GM10847 (cell line): Measurements from ENCODE around the gene CUEDC1.

Experiments used
- POLR2A ChIP-seq: IDR thresholded peaks from 2 replicates; pipeline ENCODE4 v1.6.1; 2011; ENCODE audit not compliant: insufficient read length; ENCODE audit errors: extremely low read depth

The CUEDC1 gene

DNA sequence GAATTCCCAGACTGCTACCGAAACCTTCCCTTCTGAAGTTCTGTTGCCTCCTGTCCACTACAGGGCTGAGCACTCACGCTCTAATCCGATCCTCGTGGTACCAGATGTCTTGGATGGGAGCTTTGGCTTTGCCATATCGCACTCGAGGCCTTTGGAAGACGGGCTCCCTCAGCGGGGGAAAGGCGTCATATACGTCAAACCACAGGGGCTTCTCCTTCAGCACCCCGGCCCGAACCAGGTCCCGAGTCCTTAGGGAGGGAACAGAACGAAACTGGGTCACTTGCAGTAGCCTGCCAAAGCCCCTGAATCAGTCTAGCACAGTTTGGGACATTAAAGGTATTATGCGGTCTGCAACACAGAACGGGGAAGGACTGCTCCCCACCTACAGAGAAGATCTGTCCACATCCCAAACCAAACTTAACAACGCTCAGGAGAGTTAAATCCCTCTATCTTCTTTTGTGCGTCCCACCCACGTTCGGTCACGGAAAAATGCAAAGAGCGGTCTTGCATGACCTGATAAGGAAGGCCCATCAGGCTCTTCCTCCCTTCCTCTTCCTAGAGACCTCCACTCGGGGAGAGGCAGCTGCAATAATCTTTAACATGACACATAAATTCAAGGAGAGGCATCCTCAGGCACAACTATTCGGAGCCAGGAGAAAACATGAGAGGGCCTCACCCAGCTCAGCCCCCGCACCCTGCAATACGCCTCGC is 105.9 kb downstream of the CUEDC1 start:
- no peak for TF ChIP-seq POLR2A

- no peak for TF ChIP-seq POLR2A
Measured at GRCh38 chr17:57842280-57842679, 112.9 kb downstream of the CUEDC1 start.

DNA sequence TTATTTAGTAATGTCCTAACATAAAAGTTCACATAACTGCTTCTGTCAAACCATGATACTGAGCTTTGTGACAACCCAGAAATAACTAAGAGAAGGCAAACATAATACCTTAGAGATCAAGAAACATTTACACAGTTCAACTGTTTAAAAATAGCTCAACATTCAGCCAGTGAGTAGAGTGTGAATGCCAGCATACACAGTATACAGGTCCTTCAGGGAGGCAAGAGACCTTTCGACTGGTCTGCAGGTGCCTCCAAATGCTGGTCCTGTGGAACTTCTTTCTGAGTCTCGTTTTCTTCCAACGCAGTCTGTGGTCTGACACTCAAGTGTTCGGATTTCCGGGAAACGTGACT is 115.7 kb downstream of the CUEDC1 start:
- TF ChIP-seq POLR2A = no peak

DNA sequence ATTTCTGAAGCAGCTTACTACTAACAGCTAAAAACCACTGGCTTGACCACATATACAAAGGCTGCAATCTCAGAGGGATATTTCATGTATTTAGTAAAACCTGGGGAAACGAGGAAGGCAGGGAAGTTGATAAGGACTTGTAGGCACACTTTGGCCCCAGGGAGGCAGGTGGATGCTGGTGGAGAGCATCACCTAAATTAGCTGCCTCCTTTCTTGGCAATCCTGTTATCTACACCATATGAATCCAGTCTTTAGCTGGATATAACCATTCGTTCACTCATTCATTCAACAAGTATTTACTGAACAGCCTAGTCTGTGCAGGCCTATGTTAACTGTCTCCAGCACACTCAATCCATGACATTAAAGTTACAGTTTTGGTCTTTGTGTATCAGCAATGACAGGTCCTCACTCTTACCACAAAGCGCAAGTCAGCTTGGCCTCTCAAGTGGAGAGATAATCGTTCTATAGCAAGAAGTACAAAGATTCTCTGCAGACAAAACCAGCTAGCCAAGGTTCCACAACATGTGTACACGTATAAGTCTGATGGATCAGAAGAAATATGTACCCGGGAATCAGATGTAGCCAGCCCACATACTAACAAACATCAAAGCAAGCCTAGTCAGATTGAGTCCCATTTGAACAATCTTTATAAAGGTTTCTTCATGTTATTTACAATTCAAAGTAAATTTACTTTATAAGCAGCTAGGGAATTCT is 116.2 kb downstream of the CUEDC1 start:
- TF ChIP-seq POLR2A = no peak

GRCh38 chr17:57838453-57838852 is 116.8 kb downstream of the CUEDC1 start:
- TF ChIP-seq POLR2A = no peak

DNA sequence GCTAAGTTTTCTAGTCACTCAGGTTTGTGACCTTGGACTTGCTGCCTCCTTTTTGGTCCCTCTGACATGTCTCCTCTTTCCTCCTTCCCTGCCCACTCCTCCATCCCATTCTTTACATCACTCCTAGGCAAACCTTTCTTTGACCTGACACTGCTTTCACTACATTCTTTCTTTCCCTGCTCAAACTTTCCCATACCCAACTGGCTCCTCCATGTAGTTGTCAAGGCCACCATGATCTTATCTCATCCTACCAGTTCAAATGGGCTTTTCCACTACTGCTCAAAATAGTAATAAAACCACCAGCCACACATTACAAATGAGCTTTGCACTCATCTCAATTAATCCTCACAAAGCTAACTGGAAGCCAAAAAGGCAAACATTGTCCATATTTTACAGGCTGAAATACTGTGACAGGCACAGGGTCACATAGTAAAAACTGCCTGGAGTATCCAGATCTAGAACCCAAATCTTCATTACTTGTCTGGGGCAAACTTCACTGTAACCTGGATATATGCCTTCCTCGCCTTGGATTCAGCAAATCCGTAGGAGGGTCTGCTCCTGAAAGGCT is 119.8 kb downstream of the CUEDC1 start:
- TF ChIP-seq POLR2A = no peak

DNA sequence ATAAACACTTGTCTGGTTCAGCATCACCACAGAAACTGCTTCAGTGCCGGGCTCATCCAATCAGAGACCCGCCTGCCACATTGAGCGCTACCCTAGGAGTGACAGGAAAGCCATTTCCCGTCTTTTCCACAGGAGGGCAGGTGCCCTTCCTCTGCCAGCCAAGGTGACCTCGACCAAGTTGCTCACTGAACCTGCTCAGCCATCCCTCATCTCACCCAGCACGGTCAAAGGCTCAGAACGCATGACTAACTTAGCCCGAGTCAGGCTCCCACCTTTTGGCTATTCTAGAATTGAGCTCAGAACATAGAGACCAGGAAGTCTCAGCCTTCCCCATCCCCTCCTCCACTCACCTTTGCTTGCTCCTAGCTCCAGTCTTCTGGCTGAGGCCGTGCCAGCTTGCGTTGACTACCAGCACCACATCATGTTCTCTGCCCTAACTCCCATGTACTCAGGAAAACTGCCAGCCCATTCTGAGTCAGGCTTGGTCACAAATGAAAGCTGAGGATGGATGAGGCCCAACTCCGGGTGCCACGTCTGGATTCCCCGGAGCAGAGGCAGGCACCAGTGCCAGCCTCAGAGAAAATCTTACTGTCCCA is 121.0 kb downstream of the CUEDC1 start:
- no peak for TF ChIP-seq POLR2A

GRCh38 chr17:57833179-57833939 is 121.9 kb downstream of the CUEDC1 start:
- TF ChIP-seq POLR2A = no peak

DNA sequence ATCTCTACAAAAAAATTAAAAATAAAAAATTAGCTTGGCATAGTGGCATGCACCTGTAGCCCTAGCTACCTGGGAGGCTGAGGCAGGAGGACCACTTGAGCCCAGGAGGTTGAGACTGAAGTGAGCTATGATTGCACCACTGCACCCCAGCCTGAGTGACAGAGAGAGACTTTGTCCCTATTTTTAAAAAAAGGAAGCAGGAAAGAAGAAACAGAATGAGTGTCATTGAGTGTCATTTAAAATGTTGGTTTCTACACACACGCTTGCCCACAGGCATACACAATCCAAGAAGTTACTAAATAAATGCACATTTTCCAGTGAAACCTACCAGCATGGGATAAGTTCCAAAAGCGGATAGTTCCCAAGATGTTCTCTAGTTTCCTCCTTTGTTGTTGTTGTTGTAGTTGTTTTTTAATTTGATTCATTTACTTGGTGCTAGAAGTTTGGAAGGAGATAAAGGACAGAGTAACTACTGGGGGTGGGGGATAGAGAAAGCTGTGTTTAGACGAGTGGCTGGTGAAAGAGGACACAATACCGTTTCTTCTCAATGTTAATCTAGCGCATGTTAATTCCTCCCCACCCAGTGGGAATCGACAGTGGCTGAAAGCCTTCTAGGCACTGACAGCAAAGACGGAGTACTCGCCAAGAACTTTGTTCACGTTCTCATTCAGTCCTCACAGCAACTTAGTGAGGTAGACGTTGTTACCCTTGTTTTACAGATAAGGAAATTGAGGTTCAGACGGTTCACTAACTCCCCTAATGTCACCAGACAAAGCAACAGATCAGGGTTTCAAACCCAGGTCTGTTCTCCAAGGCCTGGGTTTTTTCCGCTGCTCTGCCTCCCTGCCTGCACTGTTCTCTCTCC is 122.7 kb downstream of the CUEDC1 start:
- TF ChIP-seq POLR2A = no peak

GRCh38 chr17:57830880-57831279 is 124.3 kb downstream of the CUEDC1 start:
- TF ChIP-seq POLR2A = no peak

GRCh38 chr17:57823469-57824401 is 131.5 kb downstream of the CUEDC1 start:
- TF ChIP-seq POLR2A = no peak

DNA sequence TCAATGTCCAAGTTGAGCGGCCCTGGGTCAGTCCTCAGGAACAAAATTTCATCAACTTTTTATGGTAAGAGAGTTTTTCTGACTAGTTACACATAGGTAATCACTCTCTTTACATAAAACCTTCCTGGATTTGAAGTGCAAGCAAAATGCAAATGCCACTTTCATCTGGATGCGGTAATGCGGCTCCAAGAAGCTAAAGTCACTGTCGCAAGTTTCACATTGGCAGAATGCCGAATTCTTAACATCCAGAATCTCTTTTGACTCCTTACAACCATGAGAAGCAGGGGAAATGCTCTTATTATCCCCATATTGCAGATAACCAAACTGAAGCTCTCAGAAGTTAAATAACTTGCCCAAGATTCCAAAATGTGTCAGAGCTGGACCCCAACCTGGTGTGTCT is 135.3 kb downstream of the CUEDC1 start:
- no peak for TF ChIP-seq POLR2A

DNA sequence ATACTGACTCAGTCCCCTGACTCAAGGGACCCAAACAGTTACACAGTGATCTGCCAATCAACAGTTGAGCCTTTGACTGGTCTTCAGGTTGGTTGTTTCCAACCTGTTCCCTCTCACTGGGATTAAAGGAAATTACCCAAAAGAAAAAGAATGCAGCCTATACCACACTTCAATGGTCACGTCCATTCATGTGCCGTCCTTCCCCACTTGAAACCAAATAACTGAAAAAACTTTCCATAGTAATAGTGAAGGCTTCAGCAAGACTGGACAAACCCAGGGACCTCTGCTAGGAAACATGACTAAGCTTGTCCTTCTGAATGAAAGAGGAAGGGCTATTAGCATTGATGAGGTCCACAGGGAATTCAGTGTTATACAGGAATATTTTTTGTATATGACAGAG is 135.9 kb downstream of the CUEDC1 start:
- no peak for TF ChIP-seq POLR2A
